HG02943 (cell line): ENCODE measurements around the gene TNFRSF8.

Experiments
- ATAC-seq: cut with Tn5 transposase; IDR thresholded peaks from one replicate; pipeline ENCODE4 v1.9.1; 2021; ENCODE audit warnings: mild to moderate bottlenecking, low read depth, moderate library complexity; ENCODE audit not compliant: unreplicated experiment

TNFRSF8 gene

GRCh38 chr1:12059722-12060464 is 3.2 kb upstream of the TNFRSF8 start:
- ATAC-seq: no peak

DNA sequence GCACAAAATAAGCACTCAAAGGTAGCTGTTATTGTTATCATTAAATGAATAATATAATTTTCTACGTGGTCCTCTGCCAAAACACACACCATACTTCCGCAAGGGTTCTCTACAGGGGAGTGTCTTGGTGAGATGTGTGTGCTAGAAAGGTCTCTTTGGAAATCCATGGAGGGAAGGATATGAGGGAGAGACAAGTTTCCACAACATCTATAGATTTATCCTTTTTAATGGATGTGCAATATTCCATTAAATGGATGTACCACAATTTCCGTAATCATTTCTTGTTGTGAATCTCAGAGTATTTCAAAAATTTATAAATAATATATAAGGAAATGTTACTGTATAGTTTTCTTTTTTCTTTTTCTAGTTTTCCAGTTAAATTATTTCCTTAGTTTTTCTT is 2.6 kb upstream of the TNFRSF8 start:
- no peak for ATAC-seq

GRCh38 chr1:12064073-12064969 is 1.2 kb downstream of the TNFRSF8 start:
- no peak for ATAC-seq

DNA sequence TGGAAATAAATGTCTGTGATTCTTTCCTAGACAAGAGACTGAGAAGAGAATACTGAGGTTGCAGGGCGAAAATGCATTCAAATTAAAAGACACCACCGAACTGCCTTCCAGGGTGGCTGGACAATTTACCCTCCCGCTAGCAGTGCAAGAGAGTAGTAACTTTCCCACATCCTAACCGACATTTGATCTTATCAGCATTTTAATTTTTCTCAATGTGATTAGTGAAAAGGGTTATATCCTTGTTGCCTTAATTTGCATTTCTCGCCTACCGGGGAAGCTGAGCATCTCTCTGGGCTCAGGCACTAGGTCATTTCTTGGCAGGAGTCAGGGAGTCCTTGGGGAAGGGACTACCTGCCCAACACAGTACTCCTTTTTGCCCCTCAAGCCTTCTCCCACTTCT is 2.8 kb downstream of the TNFRSF8 start:
- ATAC-seq: no peak

DNA sequence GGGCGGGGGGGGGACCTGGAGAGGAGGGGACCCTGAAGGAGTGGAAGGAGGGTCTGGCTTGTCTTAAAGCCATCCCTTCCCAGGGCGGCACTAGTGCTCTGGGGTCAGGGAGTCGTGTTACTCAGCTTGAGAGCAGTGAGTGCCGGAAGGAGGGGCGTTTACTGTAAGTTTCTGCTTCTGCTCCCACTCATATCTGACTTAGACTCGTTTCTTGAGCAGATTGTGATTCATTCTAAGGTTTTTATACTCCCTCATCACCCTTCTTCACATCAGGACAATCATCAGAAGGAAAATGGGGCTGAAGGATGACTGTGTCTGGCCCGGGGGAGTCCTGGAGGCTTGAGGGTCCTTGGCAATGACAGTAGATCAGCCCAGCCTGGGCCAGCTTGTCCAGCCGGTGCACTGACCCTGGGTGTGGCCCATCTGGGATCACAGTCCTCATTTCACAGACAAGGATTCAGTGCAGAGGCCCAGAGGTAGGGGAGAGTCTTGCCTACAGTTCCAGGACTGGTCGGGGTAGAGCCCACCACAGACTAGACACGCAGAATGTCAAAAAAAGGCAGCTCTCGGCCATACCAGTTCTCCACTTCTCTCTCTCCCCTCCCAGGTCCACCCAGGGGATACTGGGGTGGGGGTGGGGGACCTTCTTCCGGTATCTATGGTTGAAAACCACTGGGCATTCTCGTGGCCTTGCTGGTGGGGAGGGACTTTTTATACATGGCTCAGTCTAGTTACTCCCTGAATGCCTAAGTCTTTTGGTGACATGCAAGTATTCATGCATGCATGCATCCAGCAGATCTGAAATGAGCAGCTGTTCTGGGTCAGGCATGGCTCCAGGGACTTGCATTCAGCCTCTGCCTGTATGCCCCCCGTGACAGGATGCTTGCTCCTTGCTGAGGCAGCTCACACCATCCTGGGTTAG is 5.1 kb downstream of the TNFRSF8 start:
- no peak for ATAC-seq

DNA sequence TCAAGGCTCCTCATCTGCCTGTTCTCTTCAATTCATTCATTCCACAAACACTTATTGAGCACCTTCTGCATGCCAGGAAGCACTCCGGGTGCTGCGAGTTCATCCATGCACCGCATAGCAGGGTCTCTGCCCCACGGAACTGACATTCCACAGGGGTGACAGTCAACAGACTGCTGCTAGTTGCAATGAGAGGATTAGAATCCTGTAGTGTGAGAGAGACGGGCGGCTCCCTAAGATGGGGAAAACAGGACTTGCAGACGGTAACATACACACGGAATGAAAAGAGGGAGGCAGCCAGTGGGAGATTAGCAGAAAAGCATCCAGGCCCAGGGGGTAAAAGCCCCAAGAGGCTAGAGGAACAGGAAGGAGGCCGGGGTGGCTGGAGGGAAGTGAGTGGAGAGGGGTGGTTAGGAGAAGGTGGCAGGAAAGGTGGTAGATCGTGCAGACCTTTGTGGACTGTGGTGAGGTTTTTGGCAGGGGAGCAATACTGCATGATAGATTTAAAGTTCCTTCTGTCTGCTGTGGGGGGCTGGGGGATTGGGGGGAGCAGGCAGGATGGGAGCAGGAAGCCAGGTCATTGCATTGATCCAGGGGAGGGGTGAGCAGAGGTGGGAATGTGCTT is 6.6 kb downstream of the TNFRSF8 start:
- ATAC-seq: no peak

- ATAC-seq: no peak
Observed at GRCh38 chr1:12071892-12072291, 8.8 kb downstream of the TNFRSF8 start.

DNA sequence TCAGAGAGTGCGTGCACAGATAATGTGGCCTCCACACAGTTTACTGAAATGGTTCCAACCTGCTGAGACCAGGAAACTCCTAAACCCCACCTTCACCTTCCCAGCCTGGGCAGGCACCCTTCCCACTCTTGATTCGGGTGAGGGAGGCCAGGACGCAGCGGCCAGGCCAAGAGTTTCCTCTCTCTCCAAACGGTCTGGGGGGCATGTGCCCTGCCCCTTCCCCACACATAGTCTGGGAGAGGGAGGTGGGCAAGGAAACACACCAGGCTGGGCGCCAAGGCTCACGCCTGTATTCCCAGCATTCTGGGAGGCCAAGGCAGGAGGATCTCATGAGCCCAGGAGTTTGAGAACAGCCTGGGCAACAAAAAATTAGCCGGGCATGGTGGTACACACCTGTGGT is 9.6 kb downstream of the TNFRSF8 start:
- ATAC-seq: no peak

GRCh38 chr1:12073796-12074195 is 10.7 kb downstream of the TNFRSF8 start:
- no peak for ATAC-seq

DNA sequence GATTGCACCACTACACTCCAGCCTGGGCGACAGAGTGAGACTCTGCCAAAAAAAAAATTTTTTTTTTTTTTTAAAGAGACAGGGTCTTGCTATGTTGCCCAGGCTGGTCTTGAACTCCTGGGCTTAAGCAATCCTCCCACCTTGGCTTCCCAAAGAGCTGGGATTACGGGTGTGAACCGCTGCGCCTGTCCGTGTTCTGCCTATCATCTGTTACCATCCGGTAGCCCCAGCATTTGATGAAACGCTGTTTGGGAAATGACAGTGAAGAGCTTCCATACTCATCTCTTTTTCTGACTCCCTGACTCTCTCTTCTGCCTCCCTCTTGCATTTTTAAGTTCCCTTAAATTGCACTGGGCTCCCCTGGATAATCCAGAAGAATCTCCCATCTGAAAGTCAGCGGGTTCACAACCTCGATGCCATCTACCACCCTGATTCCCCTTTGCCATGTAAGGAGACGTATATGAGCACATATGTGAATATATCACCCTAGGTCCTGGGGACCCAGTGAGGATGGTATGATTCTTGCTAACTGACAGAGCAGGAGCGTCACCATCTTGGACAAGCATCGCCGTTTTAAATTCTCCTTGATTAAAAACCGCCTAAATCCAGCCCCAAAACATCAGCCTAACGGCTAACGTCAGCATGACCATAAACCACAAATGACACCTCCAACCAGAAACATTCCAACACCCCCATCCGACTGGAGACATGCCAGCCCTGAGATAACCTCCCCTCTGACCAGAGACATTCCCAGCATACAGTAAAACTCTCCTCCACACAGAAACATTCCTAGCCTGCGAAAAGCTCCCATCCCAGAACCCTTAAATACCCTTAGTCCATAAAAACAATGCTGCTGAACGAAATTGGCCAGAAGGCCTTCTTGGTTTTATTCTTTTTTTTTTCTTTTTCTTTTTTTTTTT is 12.4 kb downstream of the TNFRSF8 start:
- ATAC-seq: no peak

DNA sequence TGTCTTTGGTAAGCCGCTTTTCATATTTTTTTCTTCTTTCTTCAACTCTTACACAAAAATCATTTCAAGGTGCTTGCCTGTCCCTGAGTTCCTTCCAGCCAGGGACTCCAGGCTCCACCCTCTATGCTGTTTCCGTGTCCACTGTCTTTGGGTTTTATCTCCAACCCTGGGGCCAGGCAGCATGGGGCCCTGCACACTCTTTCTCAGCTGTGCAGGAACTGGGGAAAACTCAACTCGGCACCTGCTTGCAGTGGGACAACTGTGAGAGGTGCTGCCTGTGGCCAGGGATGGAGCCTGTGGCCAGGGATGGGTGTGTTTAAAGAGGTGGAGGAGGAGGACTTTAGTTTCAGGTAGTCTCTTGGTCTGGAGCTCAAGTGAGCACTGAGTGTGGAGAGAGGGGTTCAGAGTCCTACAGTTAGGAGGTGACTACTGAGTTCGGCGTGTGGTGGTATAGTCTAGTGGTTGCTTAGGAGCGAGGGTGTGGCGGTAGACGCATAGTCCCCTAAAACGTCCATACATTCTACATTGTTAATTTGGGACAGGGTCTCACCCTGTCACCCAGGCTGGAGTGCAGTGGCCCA is 13.4 kb downstream of the TNFRSF8 start:
- ATAC-seq: no peak

- ATAC-seq: no peak
Observed at GRCh38 chr1:12078575-12078937, 15.5 kb downstream of the TNFRSF8 start.

- ATAC-seq: no peak
Observed at GRCh38 chr1:12078938-12079861, 16.1 kb downstream of the TNFRSF8 start.

DNA sequence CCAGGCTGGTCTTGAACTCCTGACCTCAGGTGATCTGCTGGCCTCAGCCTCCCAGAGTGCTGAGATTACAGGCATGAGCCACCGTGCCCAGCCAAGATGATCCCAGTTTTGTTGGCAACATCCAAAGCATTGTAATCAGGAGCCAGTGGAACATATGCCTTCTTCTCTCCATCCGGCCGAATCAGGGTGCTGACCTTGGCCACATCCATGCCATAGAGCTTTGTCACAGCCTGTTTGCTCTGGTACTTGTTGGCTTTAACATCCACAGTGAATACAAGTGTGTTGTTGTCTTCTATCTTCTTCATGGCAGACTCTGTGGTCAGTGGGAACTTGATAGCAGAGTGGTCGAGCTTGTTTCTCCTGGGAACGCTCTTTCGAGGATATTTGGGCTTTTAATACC is 17.1 kb downstream of the TNFRSF8 start:
- ATAC-seq: no peak

DNA sequence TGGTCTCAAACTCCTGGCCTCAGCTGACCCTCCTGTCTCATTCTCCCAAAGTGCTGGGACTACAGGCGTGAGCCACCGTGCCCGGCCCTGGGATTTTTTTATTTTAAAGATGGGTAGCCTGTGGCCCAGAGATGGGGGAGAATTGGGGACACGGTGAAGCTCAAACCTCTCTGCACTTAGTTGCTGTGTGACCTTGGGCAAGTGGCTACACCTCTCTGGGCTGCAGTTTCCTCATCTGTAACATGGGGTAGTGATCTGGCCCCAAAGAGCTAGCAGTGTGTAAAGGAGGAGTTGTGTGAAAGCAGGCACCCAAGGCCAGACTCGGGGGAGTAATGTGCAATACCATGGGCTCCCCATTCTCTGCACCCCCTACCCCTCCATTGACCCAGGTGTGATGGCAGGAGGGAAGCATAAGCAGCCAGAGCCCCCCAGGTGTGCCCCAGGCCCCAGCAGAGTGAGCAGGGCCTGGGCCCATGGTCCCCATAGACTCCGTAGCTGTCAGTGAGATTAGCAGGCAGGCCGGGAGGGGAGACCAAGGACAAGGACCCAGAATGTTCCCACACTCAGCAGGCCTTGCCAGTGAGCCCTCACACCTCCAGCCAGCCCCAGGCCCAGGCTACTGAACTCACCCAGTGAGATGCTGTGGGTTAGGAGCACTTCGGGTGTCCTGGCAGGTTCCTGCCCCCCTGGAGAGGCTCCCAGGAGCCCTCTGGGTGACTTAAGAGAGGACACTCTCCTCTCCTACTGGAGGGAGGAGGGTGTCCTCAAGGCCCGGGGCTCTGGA is 17.9 kb downstream of the TNFRSF8 start:
- ATAC-seq: no peak

- no peak for ATAC-seq
Observed at GRCh38 chr1:12081648-12082396, 18.7 kb downstream of the TNFRSF8 start.
